ENCODE measurements around the gene SVOPL.

DNA sequence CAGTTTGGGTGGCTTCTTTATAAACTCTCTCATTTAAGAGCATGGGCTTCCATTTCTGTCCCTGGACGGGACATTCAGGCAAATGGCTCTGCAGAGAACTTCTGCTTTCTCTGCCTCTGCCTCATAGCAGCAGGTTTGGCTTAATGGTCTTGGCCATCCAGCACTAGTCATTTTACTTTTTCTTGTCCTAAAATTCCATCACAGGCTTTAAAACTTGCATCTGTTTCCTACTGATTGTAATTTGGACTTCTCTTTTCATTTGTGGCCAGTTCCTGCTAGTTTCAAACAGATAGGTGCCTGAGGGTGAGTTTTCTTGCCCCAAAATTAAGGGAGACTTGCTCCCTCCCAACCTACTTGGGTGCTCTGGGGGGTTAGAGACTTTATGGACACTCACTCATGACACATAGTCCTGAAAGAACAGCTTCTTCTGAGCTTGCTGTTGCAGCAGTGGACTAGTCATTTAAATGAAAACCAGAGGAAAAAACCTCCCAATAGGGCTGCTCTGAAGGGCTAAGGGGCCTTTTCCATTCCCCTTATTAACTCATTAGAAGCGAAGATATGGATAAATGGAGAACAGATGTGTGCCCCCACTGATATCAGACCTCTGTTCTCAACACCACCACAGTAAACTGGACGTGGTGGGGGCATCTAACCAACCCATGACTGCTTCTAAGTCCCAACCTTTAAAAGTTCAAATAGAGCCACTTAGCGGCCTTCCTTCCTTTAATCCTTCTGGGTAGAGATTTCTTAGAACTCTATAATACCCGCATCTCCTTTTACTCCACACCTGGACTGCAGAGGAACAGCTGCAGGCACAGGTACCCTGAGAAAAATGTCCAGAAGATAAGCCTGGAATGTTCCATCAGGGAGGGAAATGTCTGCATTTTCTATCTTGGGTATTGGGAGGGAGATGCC lies 38.8 kb downstream of the SVOPL start:
- TF ChIP-seq CTCF (IDR thresholded peaks at IDR 0.05 in 2 of 3, conservative IDR thresholded peaks at IDR 0.05 in 1 of 3; ENCODE audit: borderline replicate concordance in 1 of 3, insufficient read depth in 1 of 3, low read depth in 2 of 3, low read length in 2 of 3) (no peak), SP1 (IDR thresholded peaks at IDR 0.05; ENCODE audit: low read depth) (no peak), EZH2phosphoT487 (IDR thresholded peaks at IDR 0.05; ENCODE audit: borderline replicate concordance) (no peak), EZH2 (IDR thresholded peaks at IDR 0.05) (no peak), SRF (IDR thresholded peaks at IDR 0.05; ENCODE audit: low read depth) (no peak), POLR2A (IDR thresholded peaks at IDR 0.05; ENCODE audit: borderline replicate concordance, extremely low read depth, insufficient read depth, insufficient read length) (no peak), FOSL1 (IDR thresholded peaks at IDR 0.05; ENCODE audit: low read depth) (no peak), POLR2AphosphoS5 (IDR thresholded peaks at IDR 0.05; ENCODE audit: low read depth, low read length) (no peak), ZNF274 (IDR thresholded peaks at IDR 0.05; ENCODE audit: low read depth, low read length) (no peak), RAD21 (IDR thresholded peaks at IDR 0.05; ENCODE audit: low read depth) (no peak), REST (IDR thresholded peaks at IDR 0.05; ENCODE audit: low read depth) (no peak), SIN3A (IDR thresholded peaks at IDR 0.05; ENCODE audit: low read depth) (no peak), EGR1 (IDR thresholded peaks at IDR 0.05; ENCODE audit: low read depth) (no peak)

Data from HCT116 (cell line).